Thyroid gland (tissue), 4 donors: ENCODE data around the gene CREB3L2. TPM values are rescaled to one million over a fixed set of nuclear protein-coding genes. Genes with fewer than 3 reads are reported as not detected.

Source experiments
- DNase-seq, 2 donors: peaks; one replicate each; pipeline ENCODE4 v3.0.0-alpha.2; 2019
- H3K27ac ChIP-seq, 3 donors: fragments of 200-600 bp; sonication (generic); 1 replicate in 2 of 3; 2 replicates in 1 of 3; pipeline ENCODE4 v1.5.1; 2016 to 2019; ENCODE audit warnings: mild to moderate bottlenecking in 1 of 3, moderate library complexity in 1 of 3
- H3K27me3 ChIP-seq: fragments of 200-600 bp; sonication (generic); one replicate; pipeline ENCODE4 v1.5.1; 2019
- H3K36me3 ChIP-seq, 2 donors: fragments of 200-600 bp; sonication (generic); one replicate each; pipeline ENCODE4 v1.5.1; 2016 to 2019
- H3K4me1 ChIP-seq, 2 donors: fragments of 200-600 bp; sonication (generic); one replicate each; pipeline ENCODE4 v1.5.1; 2017 to 2019
- H3K4me3 ChIP-seq, 3 donors: fragments of 200-600 bp; sonication (generic); replicated peaks in 1 of 3; 1 replicate in 2 of 3; 2 replicates in 1 of 3; pipeline ENCODE4 v1.5.1; 2016; ENCODE audit warnings: mild to moderate bottlenecking in 1 of 3
- H3K9me3 ChIP-seq: fragments of 200-600 bp; sonication (generic); one replicate; pipeline ENCODE4 v1.5.1; 2017
- POLR2A ChIP-seq, 2 donors: fragments of 450-650 bp; IDR thresholded peaks; one replicate each; pipeline ENCODE4 v1.6.1; 2017; ENCODE audit warnings: antibody characterized with exemption in 2 of 2, mild to moderate bottlenecking in 2 of 2, moderate library complexity in 1 of 2
- WGBS, 2 donors: methylation state at CpG; one replicate each; pipeline ENCODE4 v1.1.5; 2017; 5-methylcytosine and 5-hydroxymethylcytosine counted together
- intact Hi-C: fragments of 100-400 bp; cut with DNase I; formaldehyde crosslinking; loops from one replicate; pipeline ENCODE4 v1.15.1; 2023
- total RNA-seq, 4 donors: library from RNA; depleted of rRNA; stranded (reverse); fragments of >200 nt; gene quantifications; one replicate each; pipeline ENCODE4 v1.2.3, GENCODE V29; 2016
- TF ChIP-seq, protein P1 (sequence below), 6 experiments: fragments of 200-600 bp in 3 of 6; fragments of 450-650 bp in 3 of 6; sonication (generic) in 3 of 6; IDR thresholded peaks; one replicate each; pipeline ENCODE4 v1.5.1; 2016 to 2019; ENCODE audit warnings: antibody characterized with exemption in 6 of 6, mild to moderate bottlenecking in 2 of 6, inconsistent platforms in 1 of 6, moderate library complexity in 1 of 6

Gene CREB3L2
- total RNA-seq, 4 donors from 2014 or later, result 86.1 to 143 (median 103) TPM

DNA sequence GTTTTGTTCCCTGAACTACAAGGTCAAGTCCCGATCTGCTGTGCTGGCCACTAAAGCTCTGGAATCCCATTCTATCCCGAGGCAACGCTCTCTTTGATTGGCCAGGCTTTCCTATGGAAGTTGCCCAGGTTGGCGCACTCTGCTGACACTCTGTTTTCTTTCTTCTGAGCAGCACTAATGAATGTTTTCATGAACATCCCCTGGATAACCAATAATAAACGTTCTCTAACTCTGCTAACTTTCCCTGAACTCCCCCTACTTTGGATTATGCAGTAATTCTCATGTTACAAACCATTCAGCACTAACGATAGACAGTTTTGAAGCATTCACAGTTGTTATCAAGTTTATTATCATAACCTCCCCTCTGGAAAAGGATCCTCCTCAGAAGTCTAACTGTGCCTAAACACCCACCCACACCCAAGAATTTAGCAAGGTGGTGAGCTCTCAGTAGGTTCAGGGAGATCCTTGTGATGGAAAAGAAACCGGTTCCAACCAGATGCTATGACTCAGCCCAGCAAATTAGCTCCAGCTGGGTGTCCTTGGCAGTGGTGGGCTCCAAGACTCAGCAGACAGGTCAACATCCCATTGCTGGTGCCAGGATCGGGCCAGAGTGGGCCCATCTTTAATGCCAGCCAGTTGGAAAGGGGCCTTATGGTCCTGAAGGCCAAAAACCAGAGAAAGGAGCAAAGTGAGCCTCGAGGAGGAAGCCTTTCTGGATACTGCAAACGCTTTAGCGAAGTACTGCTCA, 68.4 kb downstream of the CREB3L2 start:
- Histone ChIP-seq H3K27ac (peak overlapping the region; percentile 19 to 86 (median 77)), H3K9me3 (no peaks in the 10 kb centered on the region), H3K4me1 (peaks cover 54 to 68% of the 10 kb centered on the region in 2 donors), H3K4me3 (no peak overlapping the region), H3K36me3 (no peaks in the 10 kb centered on the region), H3K27me3 (no peaks in the 10 kb centered on the region)
- TF ChIP-seq POLR2A (IDR thresholded peaks at IDR 0.05), result no peak
- TF ChIP-seq, protein P1, sequence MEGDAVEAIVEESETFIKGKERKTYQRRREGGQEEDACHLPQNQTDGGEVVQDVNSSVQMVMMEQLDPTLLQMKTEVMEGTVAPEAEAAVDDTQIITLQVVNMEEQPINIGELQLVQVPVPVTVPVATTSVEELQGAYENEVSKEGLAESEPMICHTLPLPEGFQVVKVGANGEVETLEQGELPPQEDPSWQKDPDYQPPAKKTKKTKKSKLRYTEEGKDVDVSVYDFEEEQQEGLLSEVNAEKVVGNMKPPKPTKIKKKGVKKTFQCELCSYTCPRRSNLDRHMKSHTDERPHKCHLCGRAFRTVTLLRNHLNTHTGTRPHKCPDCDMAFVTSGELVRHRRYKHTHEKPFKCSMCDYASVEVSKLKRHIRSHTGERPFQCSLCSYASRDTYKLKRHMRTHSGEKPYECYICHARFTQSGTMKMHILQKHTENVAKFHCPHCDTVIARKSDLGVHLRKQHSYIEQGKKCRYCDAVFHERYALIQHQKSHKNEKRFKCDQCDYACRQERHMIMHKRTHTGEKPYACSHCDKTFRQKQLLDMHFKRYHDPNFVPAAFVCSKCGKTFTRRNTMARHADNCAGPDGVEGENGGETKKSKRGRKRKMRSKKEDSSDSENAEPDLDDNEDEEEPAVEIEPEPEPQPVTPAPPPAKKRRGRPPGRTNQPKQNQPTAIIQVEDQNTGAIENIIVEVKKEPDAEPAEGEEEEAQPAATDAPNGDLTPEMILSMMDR (IDR thresholded peaks at IDR 0.05), result no peak
- WGBS, 2 donors, result 55 to 66% methylated on average over 11 of the region's 11 CpGs
- peak in 1 of 2 donors; percentile 33 for DNase-seq
- intact Hi-C loops, result no loop called here

DNA sequence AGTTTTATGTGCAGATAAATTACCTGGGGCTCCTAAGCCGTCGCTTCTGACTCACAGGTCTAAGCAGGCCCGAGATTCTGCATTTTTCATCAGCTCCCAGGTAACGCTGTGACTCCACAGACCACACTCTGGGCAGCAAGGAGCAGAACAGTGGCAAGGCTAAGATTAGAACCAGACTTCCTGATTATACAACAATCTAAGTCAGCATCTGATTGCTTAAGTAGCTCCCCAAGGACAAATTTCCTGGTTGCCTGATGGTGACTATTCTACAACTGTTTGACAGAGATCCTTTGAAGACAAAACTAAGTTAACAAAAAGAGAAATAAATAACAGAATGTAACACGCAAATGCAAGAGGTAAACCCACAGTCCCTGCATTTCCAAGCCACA, 69.0 kb downstream of the CREB3L2 start:
- Histone ChIP-seq H3K27ac (peak overlapping the region; percentile 19 to 86 (median 77)), H3K4me1 (peaks cover 56 to 70% of the 10 kb centered on the region in 2 donors), H3K4me3 (no peak overlapping the region), H3K9me3 (no peaks in the 10 kb centered on the region), H3K36me3 (no peaks in the 10 kb centered on the region), H3K27me3 (no peaks in the 10 kb centered on the region)
- no peak for DNase-seq
- TF ChIP-seq, protein P1 (IDR thresholded peaks at IDR 0.05), result no peak
- TF ChIP-seq POLR2A (IDR thresholded peaks at IDR 0.05), result no peak
- 81 to 83% methylated on average over 5 of the region's 5 CpGs for WGBS, 2 donors
- intact Hi-C loops, result no loop called here

DNA sequence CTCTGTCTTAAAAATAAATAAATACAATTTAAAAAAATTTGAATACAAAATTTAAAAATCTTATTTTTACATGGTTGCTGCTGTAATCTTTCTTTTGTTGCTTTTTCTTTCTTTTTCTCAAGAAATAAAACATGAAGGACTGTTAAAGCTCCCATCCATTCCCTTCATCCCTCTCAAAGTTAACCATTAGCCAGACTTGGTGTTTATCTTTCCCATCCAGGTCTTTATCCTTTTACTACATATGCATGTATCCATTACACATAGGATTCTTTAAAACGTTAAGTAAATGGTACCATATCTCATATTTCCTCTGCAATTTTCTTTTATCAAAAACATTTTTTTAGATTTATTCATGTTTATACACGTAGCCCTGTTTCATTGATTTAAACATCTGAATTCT, 70.1 kb downstream of the CREB3L2 start:
- H3K36me3 ChIP-seq, result peaks cover under 1 to 6% of the 10 kb centered on the region in 2 donors
- intact Hi-C loops, result no loop called here
- peaks cover 46 to 67% of the 10 kb centered on the region in 2 donors for H3K4me1 ChIP-seq
- no peak for DNase-seq
- peak overlapping the region in 2 of 3 donors; percentile 77 to 86 for H3K27ac ChIP-seq
- H3K4me3 ChIP-seq, result no peak overlapping the region
- 82 to 83% methylated on average over 2 of the region's 2 CpGs for WGBS, 2 donors
- no peaks in the 10 kb centered on the region for H3K27me3 ChIP-seq
- TF ChIP-seq, protein P1 (IDR thresholded peaks at IDR 0.05), result no peak
- TF ChIP-seq POLR2A (IDR thresholded peaks at IDR 0.05), result no peak
- H3K9me3 ChIP-seq, result no peaks in the 10 kb centered on the region

DNA sequence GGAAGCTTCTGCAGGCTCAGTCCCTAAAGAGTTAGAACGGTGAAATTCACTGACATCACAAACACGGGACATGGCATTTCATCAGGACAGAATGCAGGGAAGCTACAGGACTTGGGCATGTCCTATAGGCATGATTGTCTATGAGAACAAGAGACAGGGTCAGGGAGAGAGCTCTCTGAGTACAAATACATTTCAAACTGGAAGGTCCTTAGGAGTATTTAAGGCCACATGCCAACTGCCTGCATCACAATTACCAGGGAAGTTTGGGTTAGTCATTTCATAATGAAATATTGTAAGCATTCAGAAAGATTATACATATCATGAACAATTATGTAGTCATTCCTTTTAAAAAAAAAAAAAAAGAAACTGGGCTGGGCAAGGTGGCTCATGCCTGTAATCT, 71.3 kb downstream of the CREB3L2 start:
- peaks cover 7 to 12% of the 10 kb centered on the region in 2 donors for H3K36me3 ChIP-seq
- TF ChIP-seq POLR2A (IDR thresholded peaks at IDR 0.05), result no peak
- TF ChIP-seq, protein P1 (IDR thresholded peaks at IDR 0.05), result no peak
- H3K4me1 ChIP-seq, result peaks cover 33 to 55% of the 10 kb centered on the region in 2 donors
- no peak for DNase-seq
- no peaks in the 10 kb centered on the region for H3K27me3 ChIP-seq
- peak overlapping the region in 2 of 3 donors; percentile 12 to 32 for H3K27ac ChIP-seq
- no peaks in the 10 kb centered on the region for H3K9me3 ChIP-seq
- 67 to 92% methylated on average over 2 of the region's 2 CpGs for WGBS, 2 donors
- H3K4me3 ChIP-seq, result no peak overlapping the region
- intact Hi-C loops, result no loop called here

DNA sequence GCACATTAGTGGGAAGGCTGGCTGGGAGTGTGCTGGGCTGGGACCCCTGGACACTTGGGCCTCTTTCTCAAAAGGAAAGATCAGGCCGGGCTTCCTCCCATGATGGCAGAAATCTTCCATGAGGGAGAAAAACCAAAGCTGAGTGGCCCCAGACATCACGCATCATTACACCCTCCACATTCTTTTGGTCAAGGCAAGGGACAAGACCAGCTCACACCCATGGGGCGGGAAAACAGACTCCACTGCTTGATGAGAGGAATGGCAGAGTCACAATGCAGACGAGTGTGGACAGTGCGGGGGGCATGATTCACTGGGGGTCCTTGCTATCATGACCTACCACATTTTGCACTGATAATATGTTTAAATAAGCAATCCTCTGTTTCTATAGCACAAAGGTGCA, 73.3 kb downstream of the CREB3L2 start:
- Histone ChIP-seq H3K27ac (peak overlapping the region in 2 of 3 donors; percentile 37 to 41), H3K9me3 (no peaks in the 10 kb centered on the region), H3K4me3 (no peak overlapping the region), H3K36me3 (peaks cover 7 to 12% of the 10 kb centered on the region in 2 donors), H3K4me1 (peaks cover 17 to 37% of the 10 kb centered on the region in 2 donors), H3K27me3 (no peaks in the 10 kb centered on the region)
- DNase-seq, result peak in 1 of 2 donors; percentile 41
- TF ChIP-seq, protein P1 (IDR thresholded peaks at IDR 0.05), result no peak
- TF ChIP-seq POLR2A (IDR thresholded peaks at IDR 0.05), result no peak
- intact Hi-C loops, result no loop called here
- WGBS, 2 donors, result 76 to 84% methylated on average over 5 of the region's 5 CpGs
